ENCODE data around the gene CHGA. TPM values are rescaled to one million over a fixed set of nuclear protein-coding genes. Genes with fewer than 3 reads are reported as not detected.

The CHGA gene
- total and polyA plus RNA-seq, 2 of the 8 experiments (the other 6 are each of a cell fraction or from before 2014, with no cell fraction given) = 17.5 to 28.2 TPM

Other genes with a start within 250 kb of the CHGA start
- 57.4 and 57.9 TPM in 2 replicates for gene LGMN, start 174.5 kb upstream of the CHGA start, total RNA-seq (2021; fragmentation: NEBNext Ultra II Directional; extraction: Animal tissue kit (Norgen Biotek cat#: 25700))
- 83.4 and 89.6 TPM in 2 replicates for gene LGMN, start 174.5 kb upstream of the CHGA start, polyA plus RNA-seq (2011; rRNA removed)
- 23.2 and 25.4 TPM in 2 replicates for gene GOLGA5, start 128.8 kb upstream of the CHGA start, total RNA-seq (2021; fragmentation: NEBNext Ultra II Directional; extraction: Animal tissue kit (Norgen Biotek cat#: 25700))
- 7.9 and 13.0 TPM in 2 replicates for gene GOLGA5, start 128.8 kb upstream of the CHGA start, polyA plus RNA-seq (2011; rRNA removed)
- 143 and 148 TPM in 2 replicates for gene ITPK1, start 192.8 kb downstream of the CHGA start, total RNA-seq (2021; fragmentation: NEBNext Ultra II Directional; extraction: Animal tissue kit (Norgen Biotek cat#: 25700))
- gene ITPK1, start 192.8 kb downstream of the CHGA start, polyA plus RNA-seq (2011; rRNA removed) = 108 and 114 TPM in 2 replicates

Data from H1 (cell line).